Prostate gland (tissue), 2 donors: ENCODE measurements around the gene ESR2.

Source experiments
- POLR2A ChIP-seq: fragments of 450-650 bp; IDR thresholded peaks from one replicate; pipeline ENCODE4 v1.6.1; 2016; ENCODE audit warnings: antibody characterized with exemption, mild to moderate bottlenecking
- POLR2AphosphoS5 ChIP-seq: sonication (generic); formaldehyde crosslinking; IDR thresholded peaks from one replicate; pipeline ENCODE4 v1.6.1; 2017; ENCODE audit warnings: antibody characterized with exemption
- TF ChIP-seq, protein P1 (sequence below), 4 experiments: fragments of 200-600 bp in 2 of 4; fragments of 450-650 bp in 2 of 4; sonication (generic) in 2 of 4; IDR thresholded peaks; 1 replicate in 3 of 4; 2 replicates in 1 of 4; pipeline ENCODE4 v1.5.1; 2016 to 2019; ENCODE audit warnings: antibody characterized with exemption in 4 of 4, mild to moderate bottlenecking in 2 of 4, moderate library complexity in 2 of 4

DNA sequence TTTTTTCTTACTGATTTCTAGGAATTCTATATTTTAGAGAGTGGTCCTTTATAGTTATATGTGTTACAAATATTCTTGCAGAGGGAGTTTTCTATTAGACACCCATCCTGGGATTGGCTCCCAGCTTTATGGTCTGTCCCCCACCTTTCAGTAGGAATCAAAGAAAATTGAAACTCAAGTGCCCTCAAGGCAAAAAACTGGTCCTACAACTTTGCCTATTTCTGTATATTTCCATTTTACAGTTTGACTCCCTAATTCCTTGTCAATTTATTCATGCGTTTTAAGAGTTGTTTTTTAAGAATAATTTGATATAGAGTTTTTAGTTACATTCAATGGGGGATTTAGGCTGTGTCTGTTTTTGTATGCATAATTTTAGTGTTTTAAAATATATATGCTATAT is 232.5 kb downstream of the ESR2 start:
- TF ChIP-seq, protein P1, sequence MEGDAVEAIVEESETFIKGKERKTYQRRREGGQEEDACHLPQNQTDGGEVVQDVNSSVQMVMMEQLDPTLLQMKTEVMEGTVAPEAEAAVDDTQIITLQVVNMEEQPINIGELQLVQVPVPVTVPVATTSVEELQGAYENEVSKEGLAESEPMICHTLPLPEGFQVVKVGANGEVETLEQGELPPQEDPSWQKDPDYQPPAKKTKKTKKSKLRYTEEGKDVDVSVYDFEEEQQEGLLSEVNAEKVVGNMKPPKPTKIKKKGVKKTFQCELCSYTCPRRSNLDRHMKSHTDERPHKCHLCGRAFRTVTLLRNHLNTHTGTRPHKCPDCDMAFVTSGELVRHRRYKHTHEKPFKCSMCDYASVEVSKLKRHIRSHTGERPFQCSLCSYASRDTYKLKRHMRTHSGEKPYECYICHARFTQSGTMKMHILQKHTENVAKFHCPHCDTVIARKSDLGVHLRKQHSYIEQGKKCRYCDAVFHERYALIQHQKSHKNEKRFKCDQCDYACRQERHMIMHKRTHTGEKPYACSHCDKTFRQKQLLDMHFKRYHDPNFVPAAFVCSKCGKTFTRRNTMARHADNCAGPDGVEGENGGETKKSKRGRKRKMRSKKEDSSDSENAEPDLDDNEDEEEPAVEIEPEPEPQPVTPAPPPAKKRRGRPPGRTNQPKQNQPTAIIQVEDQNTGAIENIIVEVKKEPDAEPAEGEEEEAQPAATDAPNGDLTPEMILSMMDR (IDR thresholded peaks at IDR 0.05): no peak
- TF ChIP-seq POLR2A (no peak), POLR2AphosphoS5 (no peak)
